ENCODE data around the gene NRSN2. TPM values are rescaled to one million over a fixed set of nuclear protein-coding genes. Genes with fewer than 3 reads are reported as not detected.
A peak's percentile ranks its signal among the peaks of the same experiment; 100 is the strongest.
"Not testable (repeated sequence)": the region's sequence is repeated elsewhere in the genome, so short reads cannot be mapped to it uniquely, and the experiment has no call there.

NRSN2 gene
- total RNA-seq, 1 experiment from 2014 or later: 24.3 TPM

DNA sequence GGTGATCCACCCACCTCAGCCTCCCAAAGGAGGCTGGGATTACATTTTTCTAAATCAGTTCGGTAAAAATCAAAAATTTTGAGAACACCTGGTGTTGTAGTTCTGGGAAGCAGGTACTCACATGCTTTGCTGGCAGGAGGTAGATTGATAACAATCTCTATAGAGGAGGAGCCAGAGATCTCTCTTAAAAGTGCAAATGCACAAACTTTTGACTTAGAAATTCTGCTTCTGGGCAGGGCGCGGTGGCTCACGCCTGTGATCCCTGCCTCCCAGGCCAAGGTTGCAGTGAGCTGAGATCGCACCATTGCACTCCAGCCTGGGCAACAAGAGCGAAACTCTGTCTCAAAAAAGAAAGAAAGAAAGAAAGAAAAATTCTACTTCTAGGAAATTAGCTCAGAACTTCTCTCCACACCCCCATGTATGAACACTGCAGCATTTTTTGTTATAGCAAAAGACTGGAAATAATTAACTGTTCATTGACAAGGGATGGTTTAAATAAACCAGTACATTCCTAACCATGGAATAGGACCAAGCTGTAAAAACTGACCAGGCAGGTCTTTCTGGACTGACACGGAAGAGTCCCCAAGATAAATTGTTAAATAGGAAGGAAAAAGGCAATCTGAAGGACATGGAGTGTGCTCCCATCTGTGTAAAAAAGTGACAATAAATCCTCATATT, 19.3 kb downstream of the NRSN2 start:
- Histone ChIP-seq H3K9me3 (no peaks in the 10 kb centered on the region), H3K4me3 (no peak overlapping the region), H3K36me3 (no peaks in the 10 kb centered on the region), H3K27me3 (no peaks in the 10 kb centered on the region)
- no peak for DNase-seq

DNA sequence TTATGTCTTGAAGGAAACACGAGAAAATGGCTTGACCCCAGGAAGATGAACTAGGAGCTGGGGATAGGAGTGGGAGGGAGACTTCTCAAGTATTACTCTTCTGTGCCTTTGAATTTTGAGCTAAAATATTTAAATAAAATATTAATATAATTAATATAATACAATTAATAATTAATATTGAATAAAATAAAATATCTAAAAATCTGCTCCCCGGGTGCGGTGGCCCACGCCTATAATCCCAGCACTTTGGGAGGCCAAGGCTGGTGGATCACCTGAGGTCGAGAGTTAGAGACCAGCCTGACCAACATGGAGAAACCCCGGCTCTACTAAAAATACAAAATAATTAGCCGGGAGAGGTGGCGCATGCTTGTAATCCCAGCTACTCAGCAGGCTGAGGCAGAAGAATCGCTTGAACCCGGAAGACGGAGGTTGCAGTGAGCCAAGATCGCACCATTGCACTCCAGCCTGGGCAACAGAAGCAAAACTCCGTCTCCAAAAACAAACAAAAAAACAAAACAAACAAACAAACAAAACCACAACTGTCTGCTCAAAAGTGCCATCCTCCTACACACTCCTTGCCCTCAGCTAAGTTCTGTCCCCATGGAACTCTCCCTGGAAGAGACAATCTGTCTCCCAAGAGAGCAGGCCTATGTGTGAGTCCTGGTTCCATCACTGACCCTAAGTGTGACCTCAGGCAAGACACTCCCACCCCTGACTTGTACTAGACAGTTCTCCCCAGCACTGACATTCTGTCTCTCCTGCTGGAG, 20.0 kb downstream of the NRSN2 start:
- H3K4me3 ChIP-seq: no peak overlapping the region
- DNase-seq: no peak
- no peaks in the 10 kb centered on the region for H3K27me3 ChIP-seq
- H3K36me3 ChIP-seq: no peaks in the 10 kb centered on the region
- H3K9me3 ChIP-seq: no peaks in the 10 kb centered on the region

DNA sequence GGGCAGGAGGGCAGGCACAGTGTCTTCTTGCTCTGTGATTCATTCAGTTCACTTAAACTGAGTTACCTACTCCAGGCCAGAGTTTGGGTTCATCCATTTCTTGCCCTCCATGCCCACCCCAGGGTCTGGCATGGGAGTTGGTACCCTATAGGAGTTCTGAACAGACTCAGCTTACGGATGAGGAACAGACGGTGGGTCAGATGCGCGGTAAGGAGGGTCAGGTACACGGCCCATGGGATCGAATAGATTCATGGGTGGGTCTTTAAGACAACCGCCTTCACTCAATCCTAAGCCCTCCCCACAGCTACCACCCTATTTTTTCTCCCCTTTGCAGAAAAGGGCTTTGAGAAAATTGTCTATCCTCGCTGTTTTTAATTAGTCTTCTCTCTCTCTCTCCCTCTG, 20.6 kb downstream of the NRSN2 start:
- Histone ChIP-seq H3K27me3 (no peaks in the 10 kb centered on the region), H3K4me3 (no peak overlapping the region)

DNA sequence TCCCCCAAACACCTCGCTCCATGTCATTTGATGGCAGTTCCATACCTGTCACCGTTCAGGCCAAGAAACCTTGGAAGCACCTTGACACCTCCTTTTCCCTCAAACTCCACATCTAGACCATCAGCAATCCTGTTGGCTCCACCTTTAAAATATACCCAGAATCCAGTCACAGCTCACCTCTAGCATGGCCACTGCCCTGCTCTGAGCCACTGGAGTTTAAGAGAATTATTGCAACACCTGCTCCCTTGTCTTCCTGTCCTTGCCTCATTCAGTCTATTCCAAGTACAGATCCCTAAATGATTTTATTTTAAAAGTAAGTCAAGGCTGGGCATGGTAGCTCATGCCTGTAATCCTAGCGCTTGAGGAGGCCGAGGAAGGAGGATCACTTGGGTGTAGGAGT, 22.0 kb downstream of the NRSN2 start:
- Histone ChIP-seq H3K4me3 (no peak overlapping the region), H3K36me3 (no peaks in the 10 kb centered on the region), H3K27me3 (no peaks in the 10 kb centered on the region), H3K9me3 (no peaks in the 10 kb centered on the region)
- no peak for DNase-seq

More for the DNA sequence above, 20.6 kb downstream of the NRSN2 start:
- Histone ChIP-seq H3K36me3 (no peaks in the 10 kb centered on the region), H3K9me3 (no peaks in the 10 kb centered on the region)
- DNase-seq: no peak

DNA sequence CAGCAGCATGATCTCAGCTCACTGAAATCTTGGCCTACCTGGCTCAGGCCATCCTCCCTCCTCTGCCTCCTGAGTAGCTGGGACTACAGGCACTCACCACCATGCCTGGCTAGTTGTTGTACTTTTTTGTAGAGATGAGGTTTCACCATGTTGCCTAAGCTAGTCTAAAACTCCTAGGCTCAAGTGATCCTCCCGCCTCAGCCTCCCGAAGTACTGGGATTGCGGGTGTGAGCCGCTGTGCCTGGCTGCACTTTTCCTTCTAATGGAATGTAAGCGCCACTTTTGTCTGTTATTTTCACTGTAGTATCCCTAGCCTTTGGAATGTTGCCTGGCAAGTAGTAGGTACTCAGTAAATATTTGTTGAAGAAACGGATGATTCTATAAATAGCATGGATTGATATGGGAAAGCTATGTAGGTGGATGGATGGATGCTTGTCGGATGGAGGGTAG, 23.3 kb downstream of the NRSN2 start:
- no peak for DNase-seq
- H3K4me3 ChIP-seq: no peak overlapping the region
- no peaks in the 10 kb centered on the region for H3K27me3 ChIP-seq
- no peaks in the 10 kb centered on the region for H3K9me3 ChIP-seq
- H3K36me3 ChIP-seq: no peaks in the 10 kb centered on the region

DNA sequence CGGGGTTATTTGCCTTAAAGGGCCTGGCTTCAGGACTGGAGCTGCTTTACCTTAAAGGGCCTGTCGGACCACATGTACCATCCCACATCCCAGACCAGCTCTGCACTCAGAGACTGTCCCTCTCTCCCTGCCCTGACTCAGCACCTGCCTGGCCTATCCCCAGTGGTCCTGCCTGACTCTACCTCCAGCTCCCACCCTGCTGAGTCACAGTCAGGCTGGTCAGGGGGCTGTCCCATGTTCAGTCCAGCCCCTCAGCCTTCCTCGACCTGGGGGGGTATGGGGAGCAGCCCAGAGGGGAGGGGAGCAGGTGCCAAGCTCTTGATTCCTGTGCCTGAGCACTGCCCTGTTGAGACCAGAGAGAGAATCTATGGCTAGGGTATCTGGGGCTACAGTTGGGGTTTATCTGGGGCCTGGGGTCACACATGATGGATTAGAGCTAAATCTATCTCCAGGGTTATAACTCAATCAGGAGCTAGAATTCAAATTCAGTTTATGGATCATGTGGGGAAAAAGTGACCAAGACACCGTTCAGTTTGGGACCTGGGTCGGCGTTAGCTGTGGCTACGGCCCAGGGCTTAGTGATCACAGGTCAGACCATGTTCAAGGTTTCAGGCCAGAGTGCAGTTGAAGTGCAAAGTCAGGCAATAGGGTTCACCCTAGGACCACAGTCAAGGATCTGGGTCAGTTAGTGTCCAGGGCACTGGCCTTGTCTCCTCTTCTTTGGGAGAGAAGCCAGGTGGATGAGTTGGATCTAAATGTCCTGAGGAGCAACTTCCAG, 24.3 kb downstream of the NRSN2 start:
- Histone ChIP-seq H3K9me3 (no peaks in the 10 kb centered on the region), H3K36me3 (no peaks in the 10 kb centered on the region), H3K27me3 (no peaks in the 10 kb centered on the region), H3K4me3 (no peak overlapping the region)
- DNase-seq: no peak

DNA sequence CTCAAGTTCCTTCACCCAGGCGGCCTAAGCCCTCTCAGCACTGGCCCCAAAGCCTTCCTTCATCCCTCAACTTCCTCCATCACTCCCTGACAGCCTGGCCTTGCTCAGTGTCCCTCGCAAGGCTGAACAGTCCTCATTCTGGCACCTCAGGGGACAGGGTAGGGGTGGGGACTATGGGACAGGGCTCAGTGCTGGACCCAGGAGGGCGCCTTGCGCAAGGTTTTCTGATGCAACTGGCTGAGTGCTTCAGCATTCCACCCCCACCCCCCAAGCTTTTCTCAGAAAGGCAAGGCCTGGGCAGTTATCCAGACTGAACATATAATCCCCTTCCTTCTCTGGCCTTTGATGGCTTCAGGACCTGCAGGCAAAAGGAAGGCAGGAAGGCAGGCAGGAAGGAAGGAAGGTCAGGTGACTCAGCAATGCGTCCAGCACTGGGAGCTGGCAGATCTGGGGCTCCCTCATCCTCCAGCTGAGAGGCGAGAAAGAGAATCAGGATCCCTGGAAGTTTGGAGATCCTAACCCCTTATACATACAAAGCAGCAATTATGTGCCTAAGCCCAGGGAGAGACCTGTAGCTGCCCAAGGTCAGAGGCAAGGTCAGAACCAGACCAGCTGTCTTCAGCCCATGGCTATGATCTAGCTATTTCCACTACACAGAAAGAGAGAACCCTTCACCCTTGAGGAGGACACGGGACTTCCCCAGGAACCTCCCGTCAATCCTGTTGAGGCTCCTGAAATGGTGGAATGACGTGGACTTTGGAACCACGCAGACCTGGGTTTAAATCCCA, 25.0 kb downstream of the NRSN2 start:
- H3K4me3 ChIP-seq: no peak overlapping the region
- peak; percentile 42 for DNase-seq
- H3K36me3 ChIP-seq: no peaks in the 10 kb centered on the region
- no peaks in the 10 kb centered on the region for H3K9me3 ChIP-seq
- H3K27me3 ChIP-seq: no peaks in the 10 kb centered on the region

DNA sequence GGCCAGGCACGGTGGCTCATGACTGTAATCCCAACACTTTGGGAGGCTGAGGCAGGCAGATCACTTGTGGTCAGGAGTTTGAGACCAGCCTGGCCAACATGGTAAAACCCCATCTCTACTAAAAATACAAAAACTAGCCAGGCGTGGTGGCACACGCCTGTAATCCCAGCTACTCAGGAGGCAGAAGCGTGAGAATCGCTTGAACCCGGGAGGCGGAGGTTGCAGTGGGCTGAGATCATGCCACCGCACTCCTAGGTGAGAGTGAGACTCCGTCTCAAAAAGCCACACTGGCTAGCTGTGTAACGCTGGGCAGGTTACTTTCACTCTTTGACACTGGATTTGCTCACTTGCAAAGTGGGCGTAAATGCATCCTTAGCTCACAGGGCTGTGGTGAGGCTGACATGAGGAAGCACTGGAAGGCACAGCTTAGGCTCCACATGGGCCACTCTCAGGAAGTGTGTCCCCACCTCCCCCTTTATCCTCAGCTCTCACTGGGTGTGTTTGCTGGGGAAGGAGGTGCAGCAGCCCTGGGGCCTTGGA, 25.7 kb downstream of the NRSN2 start:
- H3K4me3 ChIP-seq, H3K36me3 ChIP-seq, DNase-seq, H3K27me3 ChIP-seq, H3K9me3 ChIP-seq: not testable (repeated sequence)

DNA sequence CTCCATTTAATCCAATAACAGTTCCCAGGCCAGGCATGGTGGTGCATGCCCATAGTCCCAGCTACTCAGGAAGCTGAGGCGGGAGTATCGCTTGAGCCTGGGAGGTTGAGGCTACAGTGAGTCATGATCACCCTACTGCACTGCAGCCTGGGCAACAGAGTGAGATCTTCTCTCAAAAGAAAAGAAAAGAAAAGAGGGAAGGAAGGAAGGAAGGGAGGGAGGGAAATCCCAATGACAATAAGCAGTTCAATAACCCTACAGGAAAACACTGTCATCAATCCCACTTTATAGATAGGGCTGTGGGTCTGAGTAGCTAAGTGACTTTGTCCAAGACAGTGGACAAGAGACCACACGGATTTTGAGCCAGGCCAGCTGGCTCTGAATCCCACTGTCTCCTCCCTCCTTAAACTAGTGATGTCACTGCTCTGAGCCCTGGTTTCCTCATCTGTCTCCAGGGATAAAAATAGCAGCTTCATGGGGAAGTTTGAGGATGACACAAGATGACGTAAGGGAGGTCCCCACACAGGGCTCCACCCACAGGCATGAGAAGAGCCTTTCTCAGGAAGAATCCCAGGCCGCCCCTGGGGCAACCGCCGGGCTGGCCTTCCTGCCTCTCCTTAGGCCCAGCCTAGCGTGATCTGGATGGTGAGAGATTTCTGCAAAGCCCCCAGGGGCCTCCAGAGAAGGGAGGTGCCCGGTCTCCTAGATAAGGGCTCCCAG, 26.4 kb downstream of the NRSN2 start:
- no peaks in the 10 kb centered on the region for H3K27me3 ChIP-seq
- no peaks in the 10 kb centered on the region for H3K9me3 ChIP-seq
- peak; percentile 15 for DNase-seq
- H3K4me3 ChIP-seq: no peak overlapping the region
- no peaks in the 10 kb centered on the region for H3K36me3 ChIP-seq

DNA sequence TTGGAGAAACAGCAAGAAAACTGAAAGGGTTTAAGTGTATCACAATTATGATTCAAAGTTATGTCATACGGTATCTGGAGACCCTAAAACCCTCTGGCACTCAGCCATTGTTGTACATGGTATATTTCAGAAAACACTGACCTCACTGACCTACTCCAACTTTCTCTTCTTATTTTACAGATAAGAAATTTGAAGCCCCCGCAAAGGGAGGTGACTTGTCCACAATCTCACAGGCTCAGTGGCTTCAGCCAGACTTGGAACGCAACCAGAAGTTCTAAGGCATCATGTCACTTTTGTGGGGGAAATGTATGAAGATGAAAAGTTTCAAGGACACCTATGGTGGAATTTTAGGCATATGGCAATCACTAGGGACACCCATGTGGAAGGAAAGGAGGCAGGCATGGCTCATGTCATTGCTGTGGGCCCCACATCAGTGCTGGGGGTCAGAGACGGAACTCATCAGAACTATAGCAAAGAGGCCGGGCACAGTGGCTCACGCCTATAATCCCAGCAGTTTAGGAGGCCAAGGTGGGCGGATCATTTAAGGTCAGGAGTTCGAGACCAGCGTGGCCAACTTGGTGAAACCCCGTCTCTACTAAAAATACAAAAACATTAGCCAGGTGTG, 28.5 kb downstream of the NRSN2 start:
- DNase-seq: no peak
- H3K4me3 ChIP-seq: no peak overlapping the region

DNA sequence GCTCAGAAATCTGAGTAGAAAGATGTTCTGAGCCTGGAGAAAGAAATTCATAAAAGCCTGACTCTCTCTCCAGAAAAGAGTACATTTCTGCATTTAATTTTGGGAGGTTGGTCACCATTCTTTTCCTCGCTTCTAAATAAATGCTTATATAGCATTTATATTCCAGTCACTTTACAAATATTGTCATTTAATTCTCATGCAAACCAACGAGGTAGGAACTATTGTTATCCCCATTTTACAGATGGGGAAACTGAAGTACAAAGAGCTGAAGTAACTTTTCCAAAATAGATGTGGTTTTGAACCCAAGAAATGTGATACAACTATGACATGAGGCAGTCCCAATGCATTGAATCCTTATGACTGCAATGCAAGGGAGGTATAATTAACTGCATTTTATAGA, 29.2 kb downstream of the NRSN2 start:
- no peak overlapping the region for H3K4me3 ChIP-seq
- no peaks in the 10 kb centered on the region for H3K9me3 ChIP-seq

More for the DNA sequence above, 28.5 kb downstream of the NRSN2 start:
- Histone ChIP-seq H3K9me3 (no peaks in the 10 kb centered on the region), H3K36me3 (no peaks in the 10 kb centered on the region), H3K27me3 (no peaks in the 10 kb centered on the region)

DNA sequence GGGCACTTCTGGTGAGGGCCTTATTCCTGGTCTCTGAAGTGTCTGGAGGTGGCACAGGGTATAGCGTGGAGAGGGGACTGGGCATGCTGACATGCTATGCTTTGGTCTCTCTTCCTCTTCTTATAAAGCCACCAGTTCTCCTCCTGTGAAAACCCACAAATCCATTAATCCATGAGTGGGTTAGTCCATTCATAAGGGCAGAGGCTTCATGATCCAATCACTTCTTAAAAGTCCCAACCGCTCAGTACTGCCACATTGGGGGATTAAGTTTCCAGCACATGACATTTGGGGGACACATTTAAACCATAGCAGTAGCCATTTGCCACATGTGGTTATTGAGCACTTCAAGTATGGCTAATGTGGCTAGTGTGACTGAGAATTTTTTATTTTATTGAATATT, 29.8 kb downstream of the NRSN2 start:
- no peaks in the 10 kb centered on the region for H3K36me3 ChIP-seq
- DNase-seq: no peak
- no peak overlapping the region for H3K4me3 ChIP-seq
- no peaks in the 10 kb centered on the region for H3K27me3 ChIP-seq
- no peaks in the 10 kb centered on the region for H3K9me3 ChIP-seq

More for the DNA sequence above, 29.2 kb downstream of the NRSN2 start:
- Histone ChIP-seq H3K27me3 (no peaks in the 10 kb centered on the region), H3K36me3 (no peaks in the 10 kb centered on the region)
- no peak for DNase-seq

DNA sequence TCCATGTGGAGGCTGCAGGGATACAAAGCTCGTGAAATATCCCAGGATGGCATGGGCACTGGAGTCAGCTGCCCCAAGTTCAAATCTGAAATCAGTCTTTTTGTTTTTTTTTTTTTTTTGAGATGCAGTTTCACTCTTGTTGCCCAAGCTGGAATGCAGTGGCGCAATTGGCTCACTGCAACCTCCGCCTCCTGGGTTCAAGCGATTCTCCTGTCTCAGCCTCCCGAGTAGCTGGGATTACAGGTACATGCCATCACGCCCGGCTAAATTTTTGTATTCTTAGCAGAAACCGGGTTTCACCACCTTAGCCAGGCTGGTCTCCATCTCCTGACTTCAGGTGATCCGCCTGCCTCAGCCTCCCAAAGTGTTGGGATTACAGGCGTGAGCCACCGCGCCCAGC, 30.7 kb downstream of the NRSN2 start:
- H3K36me3 ChIP-seq: not testable (repeated sequence)

DNA sequence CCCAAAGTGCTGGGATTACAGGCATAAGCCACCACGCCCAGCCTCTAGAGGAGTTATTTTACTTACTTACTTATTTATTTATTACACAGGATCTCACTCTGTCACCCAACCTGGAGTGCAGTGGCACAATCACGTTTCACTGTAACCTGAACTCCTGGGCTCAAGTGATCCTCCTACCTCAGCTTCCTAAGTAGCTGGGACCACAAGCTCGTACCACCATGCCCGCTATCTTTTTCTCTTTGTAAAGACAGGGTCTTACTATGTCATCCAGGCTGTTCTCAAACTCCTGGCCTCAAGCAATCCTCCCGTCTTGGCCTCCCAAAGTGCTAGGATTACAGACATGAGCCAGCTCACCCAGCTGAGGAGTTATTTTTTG, 32.0 kb downstream of the NRSN2 start:
- no peak for DNase-seq
- Histone ChIP-seq H3K4me3 (no peak overlapping the region), H3K36me3 (no peaks in the 10 kb centered on the region), H3K27me3 (no peaks in the 10 kb centered on the region), H3K9me3 (no peaks in the 10 kb centered on the region)

More for the DNA sequence above, 30.7 kb downstream of the NRSN2 start:
- H3K27me3 ChIP-seq, H3K9me3 ChIP-seq, H3K4me3 ChIP-seq, DNase-seq: not testable (repeated sequence)

DNA sequence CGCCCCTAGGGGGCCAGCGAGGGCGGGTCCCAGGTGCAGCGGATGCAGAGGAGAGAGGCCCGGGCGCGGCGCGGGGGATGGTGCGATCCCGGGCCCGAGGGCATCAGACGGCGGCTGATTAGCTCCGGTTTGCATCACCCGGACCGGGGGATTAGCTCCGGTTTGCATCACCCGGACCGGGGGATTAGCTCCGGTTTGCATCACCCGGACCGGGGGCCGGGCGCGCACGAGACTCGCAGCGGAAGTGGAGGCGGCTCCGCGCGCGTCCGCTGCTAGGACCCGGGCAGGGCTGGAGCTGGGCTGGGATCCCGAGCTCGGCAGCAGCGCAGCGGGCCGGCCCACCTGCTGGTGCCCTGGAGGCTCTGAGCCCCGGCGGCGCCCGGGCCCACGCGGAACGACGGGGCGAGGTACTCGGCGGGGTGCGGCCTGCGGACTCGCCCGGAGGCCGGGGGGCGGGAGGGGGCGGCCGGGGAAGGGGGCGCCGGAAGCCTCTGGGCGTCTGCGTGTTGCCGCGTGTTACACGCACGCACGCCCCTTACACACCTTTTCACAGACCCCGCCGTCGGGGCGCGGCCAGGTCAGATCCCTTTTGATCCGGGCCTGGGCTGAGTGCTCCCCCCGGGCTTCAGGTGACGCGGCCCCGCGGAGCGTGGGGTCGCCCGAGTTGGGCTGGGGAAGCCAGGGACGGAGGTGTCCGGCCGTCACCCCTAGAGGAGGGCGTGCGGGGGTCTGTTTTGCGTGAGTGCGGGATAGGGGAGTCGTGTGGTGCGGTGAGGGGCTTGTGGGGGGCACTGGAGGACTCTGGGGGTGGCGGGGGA, 34.1 kb downstream of the NRSN2 start:
- no peaks in the 10 kb centered on the region for H3K9me3 ChIP-seq
- no peaks in the 10 kb centered on the region for H3K36me3 ChIP-seq
- peak; percentile 52 for DNase-seq
- no peaks in the 10 kb centered on the region for H3K27me3 ChIP-seq
- peak overlapping the region; percentile 60 for H3K4me3 ChIP-seq

Measured in MG63 (cell line).